HTR-8/SVneo (cell line): ENCODE measurements around the gene SORBS1.

ENCODE experiments used
- DNase-seq: peaks from one replicate; pipeline ENCODE4 v3.0.0; 2011; ENCODE audit warnings: low spot score, mixed read lengths; ENCODE audit not compliant: insufficient read length
- FAIRE-seq: peaks from 2 replicates; lab custom pipeline; 2011; peaks lifted over from hg19 to GRCh38; lab: Jason Lieb, UNC

SORBS1 gene

DNA sequence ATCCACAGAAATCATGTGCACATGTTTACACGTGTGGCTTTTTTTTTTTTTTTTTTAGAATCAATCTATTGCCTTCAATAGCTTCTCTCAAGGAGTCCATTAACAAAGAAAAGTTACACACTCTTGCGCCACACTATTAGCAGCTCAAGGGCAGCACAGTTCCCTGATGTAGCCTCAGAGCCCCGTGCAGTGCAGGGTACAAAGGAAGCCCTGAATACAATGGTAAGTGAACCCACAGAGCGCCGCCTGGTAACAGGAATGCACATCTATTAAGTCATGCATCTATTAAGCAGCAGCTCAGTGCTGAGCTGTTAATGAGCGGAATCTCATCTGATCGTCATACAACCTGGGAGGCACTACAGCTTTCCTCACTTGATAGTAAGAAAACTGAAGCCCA lies 156.7 kb downstream of the SORBS1 start:
- FAIRE-seq (no peak), DNase-seq (no peak)

DNA sequence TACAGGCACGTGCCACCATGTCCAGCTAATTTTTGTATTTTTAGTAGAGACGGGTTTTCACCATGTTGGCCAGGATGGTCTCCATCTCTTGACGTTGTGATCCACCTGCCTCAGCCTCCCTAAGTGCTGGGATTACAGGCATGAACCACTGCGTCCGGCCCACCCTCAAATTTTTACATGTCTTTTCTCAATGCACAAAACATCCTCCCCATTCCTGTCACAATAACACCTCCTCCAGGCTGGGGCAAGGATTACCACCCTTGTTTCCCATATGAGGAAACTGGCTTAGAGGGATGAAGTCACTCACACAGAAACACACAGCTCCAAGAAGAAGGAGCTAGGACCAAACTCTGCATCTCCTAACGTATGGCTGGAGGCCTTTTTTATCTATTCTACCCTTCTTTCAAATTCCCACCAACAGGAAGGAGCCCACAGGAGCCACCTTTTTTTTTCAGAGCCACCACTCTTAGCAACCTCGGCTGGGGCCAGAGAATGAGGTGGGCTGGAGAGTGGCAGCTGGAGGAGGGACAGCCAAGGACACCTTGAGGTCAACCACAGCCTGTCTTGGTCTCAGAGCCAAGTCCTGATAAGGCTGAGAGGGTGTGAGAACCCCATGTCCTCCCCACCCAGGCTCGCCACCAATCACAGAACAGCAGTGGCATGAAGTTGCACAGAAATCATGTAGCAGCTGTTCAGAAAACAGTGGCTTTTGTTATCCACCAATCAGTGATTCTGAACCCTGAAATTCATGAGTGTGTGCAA lies 157.3 kb downstream of the SORBS1 start:
- DNase-seq, result no peak
- FAIRE-seq, result no peak

DNA sequence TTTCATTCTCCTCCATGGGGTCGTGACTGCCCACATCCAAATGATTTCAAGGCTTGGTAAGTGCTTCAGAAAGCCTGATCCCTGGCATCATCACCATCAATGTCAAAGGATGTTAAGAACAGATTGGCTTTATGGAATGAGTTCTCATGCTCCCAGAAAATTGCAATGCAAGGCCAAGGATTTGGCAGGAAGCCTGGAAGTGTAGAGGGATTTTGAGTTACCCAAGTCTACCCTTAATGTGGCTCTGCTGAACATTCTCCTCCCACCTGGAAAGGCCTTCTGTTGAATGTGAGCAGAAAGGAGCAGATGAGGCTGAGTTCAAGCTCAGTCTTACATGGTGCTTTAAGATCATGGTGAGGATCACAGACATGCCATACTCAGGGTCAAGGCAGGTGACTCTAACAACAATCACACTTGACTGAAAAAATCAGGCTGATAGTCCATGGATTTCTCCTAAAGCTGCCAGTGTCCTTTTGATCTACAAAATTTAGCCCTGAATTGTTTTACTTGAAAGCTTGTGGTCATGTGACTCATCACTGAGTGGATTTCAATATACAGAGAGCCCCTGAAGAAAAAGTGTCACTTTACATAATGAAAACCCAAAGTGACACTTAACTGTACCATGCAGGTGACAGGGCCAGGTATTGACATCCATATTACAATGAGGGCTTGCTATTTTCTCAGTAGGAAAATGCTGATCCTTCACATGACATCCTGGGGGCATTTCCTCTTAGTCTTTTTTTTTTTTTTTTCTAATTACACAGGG lies 159.3 kb downstream of the SORBS1 start:
- FAIRE-seq, result no peak

DNA sequence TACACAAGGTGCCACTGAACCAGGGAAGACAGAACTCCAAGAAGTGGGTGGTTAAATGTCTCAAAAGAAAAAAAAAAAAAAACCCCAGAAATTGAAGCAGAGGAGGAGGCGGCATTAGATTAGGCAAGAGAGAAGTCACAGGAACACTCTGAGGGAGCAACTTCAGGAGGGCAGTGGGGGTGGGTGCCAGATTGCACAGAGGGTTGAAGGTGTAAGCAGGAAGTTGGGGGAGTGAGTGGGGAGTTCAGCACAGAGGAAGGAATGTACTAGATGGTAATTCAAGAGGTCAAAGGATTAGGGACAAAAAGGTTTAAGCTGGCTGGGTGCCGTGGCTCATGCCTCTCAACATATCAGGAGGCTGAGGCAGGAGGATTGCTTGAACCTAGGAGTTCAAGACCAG lies 160.4 kb downstream of the SORBS1 start:
- no peak for DNase-seq
- FAIRE-seq, result no peak

More for the DNA sequence above, 159.3 kb downstream of the SORBS1 start:
- no peak for DNase-seq

DNA sequence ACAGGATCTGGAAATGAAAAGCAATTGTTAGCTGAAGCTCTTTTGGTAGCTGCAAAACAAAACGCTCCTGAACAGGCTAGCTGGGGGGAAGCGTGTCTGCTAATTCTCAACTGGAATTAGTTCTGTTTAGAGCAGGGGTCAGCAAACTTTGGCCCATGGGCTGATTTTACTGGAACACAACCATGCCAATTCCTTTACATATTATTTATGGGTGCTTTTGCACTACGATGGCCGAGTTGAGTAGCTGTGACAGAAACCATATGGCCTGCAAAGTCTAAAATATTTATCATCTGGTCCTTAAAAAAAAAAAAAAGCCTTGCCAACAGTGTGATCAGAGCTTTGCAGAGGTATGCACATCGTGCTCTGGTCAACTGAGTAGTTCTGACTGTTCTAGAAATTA lies 162.0 kb downstream of the SORBS1 start:
- FAIRE-seq, result no peak
- no peak for DNase-seq

DNA sequence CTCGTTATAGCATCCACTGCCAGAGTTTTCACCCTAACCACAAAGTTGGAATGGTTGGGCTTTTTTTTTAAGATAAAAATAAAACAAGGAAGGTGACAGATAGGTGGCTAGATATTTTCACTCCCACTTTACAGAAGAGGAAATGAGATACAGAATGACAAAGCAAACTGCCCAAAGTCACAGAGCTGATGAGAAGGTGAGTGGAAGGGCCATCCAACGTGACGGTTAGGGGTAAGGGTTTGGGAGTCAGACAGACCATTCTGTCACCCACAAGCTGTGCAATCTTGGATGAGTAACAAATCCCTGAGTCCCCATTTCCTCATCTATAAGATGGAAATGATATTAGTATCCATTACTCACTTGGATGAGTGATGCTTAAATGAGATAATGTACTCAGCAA lies 163.4 kb downstream of the SORBS1 start:
- DNase-seq (no peak), FAIRE-seq (no peak)

DNA sequence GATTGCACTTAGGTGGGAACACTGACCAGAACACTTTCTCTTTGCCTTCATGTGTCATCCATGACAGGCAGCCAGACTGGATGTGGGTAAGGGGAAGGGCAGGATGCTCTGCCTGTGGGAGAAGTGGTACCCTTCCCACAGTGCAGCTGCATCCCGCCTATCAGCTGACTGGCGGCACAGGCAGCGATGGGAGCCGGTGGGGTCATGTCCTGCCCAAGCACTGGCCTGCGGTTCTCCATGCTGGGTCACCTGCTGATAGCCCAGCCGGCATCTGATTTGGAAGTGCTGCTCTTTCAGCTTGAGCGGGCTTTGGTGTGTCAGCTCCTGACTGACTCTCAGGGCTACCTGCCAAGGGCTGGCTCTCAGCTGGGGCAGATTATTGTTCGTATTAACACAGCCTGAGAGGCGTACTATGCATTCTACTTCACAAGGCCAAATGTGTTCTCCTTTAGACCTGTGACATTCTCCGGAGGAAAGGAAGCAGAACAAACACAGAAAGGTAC lies 165.2 kb downstream of the SORBS1 start:
- no peak for DNase-seq
- FAIRE-seq, result no peak

DNA sequence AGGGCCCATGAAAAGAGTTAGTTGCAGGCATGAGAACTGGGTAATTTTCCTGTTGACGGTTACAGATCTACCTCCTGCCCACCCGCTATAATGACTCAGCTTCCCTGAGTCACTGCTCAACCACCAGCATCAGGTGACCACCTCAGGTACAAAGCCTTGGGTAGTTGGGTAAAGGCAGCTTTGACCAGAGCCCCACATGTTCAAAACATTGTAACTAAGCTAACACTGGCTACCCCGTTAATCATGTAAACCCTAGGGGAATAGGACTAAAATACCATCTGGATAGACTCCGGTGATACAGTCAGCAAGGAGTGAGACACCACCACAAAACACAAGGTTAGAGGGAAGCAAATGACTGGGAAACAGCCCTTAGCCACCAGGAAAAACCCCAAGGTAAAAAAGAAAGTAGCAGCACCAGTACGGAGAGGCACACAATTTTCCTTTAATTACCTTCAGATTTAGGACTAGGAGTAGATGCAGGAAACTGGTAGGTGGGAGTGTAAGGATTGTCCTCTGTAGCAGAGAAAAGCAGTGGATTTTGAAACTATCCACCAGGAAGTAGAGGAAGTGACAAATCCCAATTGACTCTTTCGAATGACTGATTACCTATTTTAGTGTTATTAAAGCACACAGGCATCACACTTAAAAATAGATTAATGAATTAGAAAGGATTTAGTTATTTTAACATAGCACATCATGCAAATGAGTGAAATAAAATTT lies 166.8 kb downstream of the SORBS1 start:
- no peak for DNase-seq

DNA sequence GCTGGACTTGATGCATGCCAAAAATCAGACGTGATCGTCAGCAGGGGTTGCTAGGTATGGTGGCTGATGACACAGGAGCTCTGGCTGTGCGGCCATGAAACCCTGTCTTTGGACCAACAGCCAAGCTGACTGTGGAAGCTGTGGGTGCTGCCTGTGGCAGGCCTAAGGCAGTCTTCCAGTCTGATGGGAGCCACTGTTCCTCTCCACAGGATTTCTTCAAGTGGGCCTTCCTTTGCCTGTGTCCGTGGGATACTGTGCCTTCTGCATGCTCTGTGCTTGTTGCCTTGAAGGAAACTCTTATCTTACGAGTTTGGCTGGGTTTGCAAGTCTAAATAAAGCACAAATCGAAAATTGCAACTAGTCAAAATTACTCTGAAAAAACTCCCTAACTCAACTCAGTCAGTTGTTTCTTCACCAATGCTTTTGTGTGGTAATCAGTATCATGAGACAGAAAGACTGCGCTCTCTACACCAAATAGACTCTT lies 168.4 kb downstream of the SORBS1 start:
- DNase-seq, result no peak
- FAIRE-seq, result no peak

More for the DNA sequence above, 166.8 kb downstream of the SORBS1 start:
- no peak for FAIRE-seq

DNA sequence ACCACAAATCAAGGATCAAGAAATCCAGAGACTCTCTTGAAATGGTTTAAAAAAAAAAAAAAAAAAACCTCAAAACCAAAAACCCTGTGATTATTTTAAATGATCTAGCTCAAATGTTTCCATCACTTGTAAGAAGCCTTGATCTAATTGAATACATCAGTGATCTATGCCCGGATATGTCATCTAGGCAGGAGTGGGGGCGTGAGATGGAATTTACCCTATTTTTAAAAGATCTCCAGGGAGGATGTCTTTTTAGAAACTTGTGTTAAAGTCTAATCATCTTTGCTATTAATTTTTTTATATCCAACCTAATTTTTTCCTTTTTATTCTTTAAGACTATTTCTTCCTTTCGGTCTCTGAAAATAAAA lies 169.0 kb downstream of the SORBS1 start:
- DNase-seq, result no peak
- FAIRE-seq, result no peak

DNA sequence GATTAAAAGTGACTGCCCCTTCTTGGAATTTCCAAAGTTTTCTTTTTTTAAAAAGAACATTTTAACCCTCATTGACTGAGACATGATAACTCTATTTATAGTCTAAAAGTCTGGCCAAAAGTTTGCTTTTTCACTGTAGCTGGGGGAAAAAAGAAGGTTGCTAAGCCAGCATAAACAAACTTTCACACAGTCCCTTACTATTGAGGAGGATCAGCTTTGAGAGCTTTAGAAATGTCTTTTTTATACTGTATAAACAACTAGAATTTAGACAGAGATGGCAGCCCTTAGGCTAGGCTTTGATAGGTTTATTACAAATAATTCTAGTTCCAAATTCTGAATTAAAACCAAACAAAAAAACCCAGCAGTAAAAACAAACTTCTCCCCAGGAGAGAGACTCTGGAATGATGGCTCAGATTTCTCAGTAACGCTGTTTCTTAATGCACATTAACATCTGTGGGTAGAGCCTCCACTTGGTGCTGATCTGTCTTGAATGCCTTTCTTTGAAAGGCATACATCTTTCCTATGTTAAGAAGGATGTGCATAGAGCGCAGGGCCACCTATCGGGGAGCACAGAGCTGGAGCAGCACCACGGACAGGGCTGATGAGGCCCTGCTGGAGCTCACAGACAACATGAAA lies 169.5 kb downstream of the SORBS1 start:
- FAIRE-seq (no peak), DNase-seq (peak; percentile 39)

DNA sequence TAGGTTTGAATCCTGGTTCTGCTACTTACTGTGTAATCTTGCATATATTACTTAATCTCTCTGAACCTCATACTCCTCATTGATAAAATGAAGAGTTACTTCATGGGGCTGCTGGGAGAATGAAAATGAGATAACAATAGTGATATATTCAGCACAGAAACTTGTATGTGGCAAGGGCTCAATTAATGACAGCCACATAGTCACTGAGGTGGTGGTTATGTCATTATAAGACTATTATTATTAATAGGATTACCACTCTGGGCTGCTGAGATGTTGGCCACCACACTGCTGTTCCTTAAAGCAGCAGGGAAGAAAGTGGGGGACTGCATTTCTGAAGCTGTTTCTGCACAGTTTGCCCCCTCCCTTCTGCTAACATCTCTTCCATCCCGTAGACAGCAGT lies 170.0 kb downstream of the SORBS1 start:
- FAIRE-seq, result no peak
- DNase-seq, result no peak

DNA sequence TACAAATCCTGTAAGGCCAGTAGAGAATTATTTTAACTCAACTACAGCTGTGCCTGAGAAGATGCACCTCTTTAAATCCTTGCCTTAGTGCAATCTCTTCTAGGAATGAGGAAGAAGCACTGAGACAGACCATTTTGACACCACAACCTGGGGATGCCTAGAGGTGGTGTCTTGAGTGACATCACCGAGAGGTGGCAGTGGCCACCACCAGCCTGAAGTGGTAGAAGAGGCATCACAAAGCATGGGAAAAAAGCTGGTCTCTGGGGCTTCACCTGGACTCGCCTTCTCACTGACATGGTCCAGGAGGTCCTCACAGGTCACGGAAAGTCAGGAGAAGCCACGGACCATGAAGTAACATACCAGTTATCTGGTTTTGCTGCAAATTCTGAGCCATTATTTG lies 171.2 kb downstream of the SORBS1 start:
- DNase-seq (no peak), FAIRE-seq (no peak)

DNA sequence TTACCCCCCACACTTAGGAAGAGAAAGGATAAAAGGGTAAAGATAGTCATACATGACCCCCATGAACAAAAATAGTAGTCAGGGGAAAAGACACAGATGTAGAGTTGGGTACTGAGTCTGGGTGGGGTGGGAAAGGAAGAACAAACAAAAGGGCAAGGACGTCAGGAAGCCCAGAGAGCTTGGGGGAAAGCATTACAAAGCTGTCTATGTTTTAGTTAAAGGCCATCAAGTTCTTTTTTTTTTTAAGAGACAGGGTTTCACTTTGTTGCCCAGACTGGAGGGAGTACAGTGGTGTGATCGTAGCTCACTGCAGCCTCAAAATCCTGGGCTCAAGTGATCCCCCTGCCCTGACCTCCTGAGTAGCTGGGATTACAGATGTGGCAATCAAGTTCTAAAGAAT lies 172.0 kb downstream of the SORBS1 start:
- FAIRE-seq, result no peak
- DNase-seq, result no peak

DNA sequence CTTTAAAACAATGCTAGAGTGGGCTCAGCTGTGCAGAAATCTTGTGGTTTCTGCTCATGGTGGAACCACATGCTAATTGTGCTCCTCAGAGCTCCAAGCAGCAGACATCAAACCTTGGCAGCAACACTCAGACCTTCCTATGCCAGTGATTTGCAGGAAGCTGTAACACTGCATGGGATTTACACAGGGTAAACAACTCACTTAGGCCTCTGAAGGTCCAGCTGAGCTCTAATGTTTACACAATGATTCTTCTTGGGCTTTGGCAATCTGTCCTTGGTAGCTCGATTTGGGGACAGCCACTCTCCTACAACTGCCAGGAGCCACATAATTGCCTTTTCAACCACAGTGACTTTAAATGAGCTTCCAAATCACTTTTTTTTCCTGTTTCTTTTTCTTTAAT lies 172.6 kb downstream of the SORBS1 start:
- no peak for FAIRE-seq

DNA sequence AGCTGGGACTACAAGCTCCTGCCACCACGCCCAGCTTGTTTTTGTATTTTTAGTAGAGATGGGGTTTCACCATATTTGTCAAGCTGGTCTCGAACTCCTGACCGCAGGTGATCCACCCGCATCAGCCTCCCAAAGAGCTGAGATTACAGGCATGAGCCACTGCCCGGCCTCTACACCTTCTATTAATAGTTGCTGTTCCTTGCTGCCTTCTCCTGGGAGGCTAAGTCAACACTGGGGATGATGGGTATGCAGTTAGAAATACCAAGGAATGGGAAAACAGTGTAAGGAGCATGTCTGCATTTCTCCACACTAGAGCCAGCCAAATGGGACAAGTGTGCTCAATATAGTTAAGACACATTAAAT lies 173.1 kb downstream of the SORBS1 start:
- no peak for FAIRE-seq

More for the DNA sequence above, 172.6 kb downstream of the SORBS1 start:
- no peak for DNase-seq

DNA sequence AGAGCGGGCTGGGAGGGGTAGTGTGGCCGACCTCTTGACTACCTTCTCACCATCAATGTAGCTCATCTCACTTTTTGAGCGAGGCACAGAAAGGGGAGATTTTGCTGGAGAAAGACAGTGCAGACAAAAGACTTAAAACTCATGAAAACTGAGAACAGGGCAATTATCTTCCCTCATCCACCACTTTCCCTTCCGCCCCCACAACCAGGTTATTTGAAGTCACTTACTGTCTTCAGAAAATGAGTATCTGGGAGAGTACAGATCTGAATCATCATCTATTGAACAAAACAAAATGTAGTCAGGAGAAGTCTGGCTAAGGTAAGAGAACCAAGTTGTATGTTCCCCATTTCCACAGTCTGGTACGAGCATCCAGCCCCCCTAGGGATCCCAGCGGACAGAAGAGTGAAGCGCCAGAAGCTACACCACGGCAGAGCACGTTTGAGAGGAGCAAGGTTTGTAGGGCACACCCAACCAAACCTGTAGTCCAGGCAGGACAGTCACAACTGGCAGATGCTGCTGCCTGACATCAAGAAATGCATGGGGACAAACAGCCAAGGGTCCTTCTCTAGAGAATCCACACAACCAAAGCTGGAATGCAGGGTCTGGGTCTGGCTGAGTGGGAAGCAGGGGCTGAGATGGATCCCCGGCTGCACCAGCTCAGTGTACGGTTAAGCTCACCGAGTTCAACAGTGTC lies 177.0 kb downstream of the SORBS1 start:
- DNase-seq (no peak), FAIRE-seq (no peak)

More for the DNA sequence above, 173.1 kb downstream of the SORBS1 start:
- no peak for DNase-seq

DNA sequence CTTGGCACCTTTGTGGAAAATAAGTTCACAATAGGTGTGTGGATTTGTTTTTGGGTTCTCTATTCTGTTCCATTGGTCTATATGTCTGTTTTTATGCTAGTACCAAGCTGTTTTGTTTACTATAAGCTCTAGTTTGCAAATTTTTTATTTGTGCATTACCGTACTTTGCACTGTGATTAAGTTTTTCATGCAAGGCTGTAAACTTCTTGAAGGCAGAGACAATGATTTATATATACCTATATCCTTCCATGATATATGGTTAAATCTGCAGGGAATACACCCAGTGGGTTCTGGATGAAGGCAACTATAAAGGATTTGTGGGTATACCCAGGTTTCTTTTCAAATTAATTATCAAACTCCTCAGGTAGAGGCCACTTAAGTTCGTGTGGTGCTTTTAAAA lies 178.6 kb downstream of the SORBS1 start:
- FAIRE-seq (no peak), DNase-seq (no peak)

DNA sequence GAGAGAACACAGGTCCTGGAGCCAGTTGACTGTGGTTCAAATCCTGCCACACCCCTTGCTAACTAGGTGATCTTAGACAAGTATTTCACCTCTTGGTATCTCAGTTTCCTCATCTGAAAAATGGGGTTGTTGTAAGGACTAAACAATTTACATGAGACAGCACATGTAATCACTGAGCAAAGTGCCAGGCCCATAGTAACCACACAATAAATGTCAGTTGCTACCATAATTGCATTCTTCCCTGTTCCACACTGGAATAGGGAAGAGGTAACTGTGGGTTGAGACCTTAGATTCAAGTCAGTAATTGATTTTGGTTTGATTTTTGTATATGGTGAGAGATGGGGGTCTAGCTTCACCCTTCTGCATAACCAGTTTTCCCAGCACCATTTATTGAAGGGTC lies 179.0 kb downstream of the SORBS1 start:
- DNase-seq (no peak), FAIRE-seq (no peak)

DNA sequence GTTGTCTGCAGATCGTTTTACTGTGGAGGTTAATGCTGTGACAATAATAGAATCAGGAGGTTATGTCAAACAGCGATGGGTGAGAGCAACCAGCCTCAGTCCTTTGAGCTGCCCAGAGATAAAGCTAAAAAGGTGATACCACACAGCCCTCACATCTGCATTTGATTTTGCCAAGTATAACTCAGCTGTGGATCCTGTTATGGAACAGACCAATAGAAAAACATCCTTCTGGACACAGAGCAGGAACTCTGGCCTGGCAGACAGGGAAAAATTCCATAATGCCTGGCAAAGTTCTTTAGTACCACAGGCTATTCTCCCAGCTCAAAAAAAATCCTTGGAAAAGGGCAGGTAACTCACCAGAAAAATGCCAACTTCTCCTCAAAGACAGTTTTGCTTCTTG lies 183.2 kb downstream of the SORBS1 start:
- no peak for DNase-seq
- FAIRE-seq, result no peak
